K562 (cell line): Measurements from ENCODE around the gene RHOBTB3. TPM values are rescaled to one million over a fixed set of nuclear protein-coding genes. Genes with fewer than 3 reads are reported as not detected.

Experiments used
- HDAC1 ChIP-seq, 2 experiments: fragments of 450-650 bp; IDR thresholded peaks; 2 replicates each; pipeline ENCODE4 v1.6.1; 2016 to 2017; ENCODE audit warnings: inconsistent platforms in 1 of 2, mild to moderate bottlenecking in 1 of 2, moderate library complexity in 1 of 2
- HMGN3 ChIP-seq: IDR thresholded peaks from 2 replicates; pipeline ENCODE4 v1.6.1; 2011; ENCODE audit warnings: borderline replicate concordance, low read depth, mild to moderate bottlenecking, mixed read lengths, low read length; ENCODE audit not compliant: insufficient read length; ENCODE audit errors: extremely low read depth
- ILK ChIP-seq: fragments of 450-650 bp; IDR thresholded peaks from 2 replicates; pipeline ENCODE4 v1.6.1; 2016; ENCODE audit warnings: missing genetic modification characterization, low read depth, mild to moderate bottlenecking, missing compliant biosample characterization, moderate library complexity, borderline replicate concordance
- JUND ChIP-seq, 2 experiments: IDR thresholded peaks; 2 replicates in 1 of 2; 3 replicates in 1 of 2; pipeline ENCODE4 v1.6.1; 2011; ENCODE audit warnings: borderline replicate concordance in 2 of 2, low read depth in 2 of 2, low read length in 2 of 2, improper control_type of control experiment in 1 of 2, missing biosample characterization in 1 of 2, missing genetic modification characterization in 1 of 2, missing genetic modification reagents in 1 of 2
- MAFF ChIP-seq: IDR thresholded peaks from 2 replicates; pipeline ENCODE4 v1.6.1; 2012; ENCODE audit warnings: low read length, improper control_type of control experiment
- MED1 ChIP-seq: sonication (generic); formaldehyde crosslinking; IDR thresholded peaks from 2 replicates; pipeline ENCODE4 v1.8.1; 2023; ENCODE audit warnings: missing genetic modification reagents, borderline replicate concordance
- MEIS2 ChIP-seq: fragments of 450-650 bp; IDR thresholded peaks from 2 replicates; pipeline ENCODE4 v1.6.1; 2014; ENCODE audit warnings: mild to moderate bottlenecking; ENCODE audit not compliant: partially characterized antibody
- NCOR1 ChIP-seq: fragments of 450-650 bp; IDR thresholded peaks from 2 replicates; pipeline ENCODE4 v1.6.1; 2016; ENCODE audit warnings: mild to moderate bottlenecking, moderate library complexity
- NR2F6 ChIP-seq: fragments of 450-650 bp; formaldehyde crosslinking; IDR thresholded peaks from 2 replicates; pipeline ENCODE4 v1.4.0; 2020; ENCODE audit warnings: mild to moderate bottlenecking
- RREB1 ChIP-seq: fragments of 250-450 bp; sonication (Bioruptor Pico); IDR thresholded peaks from 2 replicates; pipeline ENCODE4 v1.4.0; 2020
- SMARCC2 ChIP-seq: fragments of 450-650 bp; IDR thresholded peaks from 2 replicates; pipeline ENCODE4 v1.6.1; 2017; ENCODE audit warnings: antibody characterized with exemption, moderate library complexity, mild to moderate bottlenecking, low read depth
- VEZF1 ChIP-seq: fragments of 200-800 bp; sonication (Bioruptor generic); IDR thresholded peaks from 2 replicates; pipeline ENCODE4 v1.6.1; 2017; ENCODE audit warnings: missing genetic modification characterization, missing compliant biosample characterization
- ZBTB17 ChIP-seq: fragments of 450-650 bp; formaldehyde crosslinking; IDR thresholded peaks from 2 replicates; pipeline ENCODE4 v1.4.0; 2020; ENCODE audit warnings: mild to moderate bottlenecking
- ZBTB26 ChIP-seq: fragments of 450-650 bp; formaldehyde crosslinking; IDR thresholded peaks from 2 replicates; pipeline ENCODE4 v1.4.0; 2022; ENCODE audit warnings: missing genetic modification characterization
- ZBTB33 ChIP-seq: sonication (generic); formaldehyde crosslinking; IDR thresholded peaks from 2 replicates; pipeline ENCODE4 v1.8.1; 2023; ENCODE audit warnings: mild to moderate bottlenecking, missing genetic modification reagents
- ZNF717 ChIP-seq: fragments of 250-450 bp; sonication (Bioruptor Pico); IDR thresholded peaks from 2 replicates; pipeline ENCODE4 v1.5.0; 2021
- ZNF75A ChIP-seq: fragments of 450-650 bp; formaldehyde crosslinking; IDR thresholded peaks from 2 replicates; pipeline ENCODE4 v1.4.0; 2020; ENCODE audit warnings: mild to moderate bottlenecking
- polyA plus RNA-seq, 8 experiments: library from polyadenylated mRNA; depleted of rRNA in 4 of 8; stranded (reverse) in 5 of 8; unstranded in 3 of 8; fragments of >200 nt; fragmentation: Nextera tagmentation in 2 of 8; fragmentation: Illumina TruSeq in 1 of 8; extraction: Ambion mirVana in 2 of 8; extraction: Trizol in 1 of 8; gene quantifications; 2 replicates each; pipeline versions ENCODE4 v1.2.1 to v1.2.3, GENCODE V29; 2011 to 2014; ENCODE audit warnings: inconsistent platforms in 1 of 8, missing spikeins in 1 of 8
- total RNA-seq, 7 experiments: library from RNA; depleted of rRNA in 6 of 7; stranded (reverse); fragments of >200 nt in 6 of 7; fragmentation: Illumina TruSeq in 2 of 7; extraction: Trizol in 2 of 7; gene quantifications; 2 replicates each; pipeline versions ENCODE4 v1.2.1 to v1.2.3, GENCODE V29; 2011 to 2021; ENCODE audit warnings: low replicate concordance in 1 of 7

The RHOBTB3 gene
- total and polyA plus RNA-seq, 9 of the 15 experiments (the other 6 are each of a cell fraction or from before 2014, with no cell fraction given): 39.7 to 143 (median 115) TPM

GRCh38 chr5:95712347-95712958 is 18.7 kb upstream of the RHOBTB3 start (continued):
- TF ChIP-seq VEZF1 (peak; percentile 67), ZBTB33 (peak; percentile 13; the same call in 1 of the 2 replicates), ZNF75A (CRISPR knock-in tag) (peak; percentile 71; the same call in 1 of the 2 replicates), HMGN3 (no peak), ILK (tag) (no peak; the same call in 1 of the 2 replicates), RREB1 (CRISPR knock-in tag) (peak; percentile 76; the same call in 1 of the 2 replicates), JUND (IDR thresholded peaks at IDR 0.05; ENCODE audit: borderline replicate concordance, low read depth, low read length) (peak; percentile 98), JUND (tag; IDR thresholded peaks at IDR 0.05; ENCODE audit: borderline replicate concordance, low read depth, low read length) (peak; percentile 98; the same call in 2 of the 3 replicates), MAFF (peak; percentile 56; the same call in 1 of the 2 replicates), ZBTB26 (CRISPR knock-in tag) (0 out of 2 replicates have a peak, but pooled peaks have one; percentile 50), NCOR1 (peak; percentile 98), SMARCC2 (peak; percentile 95), ZBTB17 (no peak), MEIS2 (peak; percentile 95), ZNF717 (no peak), MED1 (CRISPR knock-in tag) (no peak), NR2F6 (CRISPR knock-in tag) (no peak), HDAC1 (IDR thresholded peaks at IDR 0.05) (peak; percentile 33 to 95; a peak in 3 of 4 replicates)
